KOPT-K1 (cell line): Measurements from ENCODE around the gene DCTD.

ENCODE experiments used
- H3K27ac ChIP-seq: fragments of 200-600 bp; sonication (generic); 2 replicates; pipeline ENCODE4 v1.5.1; 2016; ENCODE audit warnings: antibody characterized with exemption, mild to moderate bottlenecking, low read depth, low read length; ENCODE audit not compliant: poor library complexity, severe bottlenecking
- H3K36me3 ChIP-seq: fragments of 200-600 bp; sonication (generic); 2 replicates; pipeline ENCODE4 v1.5.1; 2017; ENCODE audit warnings: antibody characterized with exemption, mild to moderate bottlenecking, low read length, moderate library complexity; ENCODE audit not compliant: insufficient read depth
- H3K9me3 ChIP-seq: fragments of 200-600 bp; sonication (generic); 2 replicates; pipeline ENCODE4 v1.5.1; 2017; ENCODE audit warnings: antibody characterized with exemption, low read length, mild to moderate bottlenecking; ENCODE audit not compliant: insufficient read depth, poor library complexity, severe bottlenecking

Gene DCTD

GRCh38 chr4:182917182-182918043 lies at the start of gene DCTD:
TSS of gene DCTD (minus strand) at chr4:182917386. CDS start at chr4:182915568, 1,818 bp downstream.
- Histone ChIP-seq H3K27ac (peak within 1 kb of the TSS; percentile 85), H3K9me3 (no peaks in the 10 kb centered on the region), H3K36me3 (peaks cover 29% of the 10 kb centered on the region)

GRCh38 chr4:182960746-182961145 lies 43.6 kb upstream of the DCTD start:
- H3K9me3 ChIP-seq, result peaks cover 13% of the 10 kb centered on the region
- no peak overlapping the region for H3K27ac ChIP-seq

GRCh38 chr4:182960228-182960627 lies 43.0 kb upstream of the DCTD start:
- peaks cover 13% of the 10 kb centered on the region for H3K9me3 ChIP-seq
- no peaks in the 10 kb centered on the region for H3K36me3 ChIP-seq
- H3K27ac ChIP-seq, result no peak overlapping the region

More at GRCh38 chr4:182960746-182961145, 43.6 kb upstream of the DCTD start:
- H3K36me3 ChIP-seq, result no peaks in the 10 kb centered on the region

GRCh38 chr4:182955411-182955810 lies 38.2 kb upstream of the DCTD start:
- H3K36me3 ChIP-seq, result no peaks in the 10 kb centered on the region
- peaks cover 13% of the 10 kb centered on the region for H3K9me3 ChIP-seq
- H3K27ac ChIP-seq, result no peak overlapping the region

- Histone ChIP-seq H3K9me3 (no peaks in the 10 kb centered on the region), H3K27ac (no peak overlapping the region), H3K36me3 (no peaks in the 10 kb centered on the region)
Measured at GRCh38 chr4:182944484-182945213, 27.5 kb upstream of the DCTD start.

GRCh38 chr4:182939680-182940079 lies 22.5 kb upstream of the DCTD start:
- H3K27ac ChIP-seq, result no peak overlapping the region
- no peaks in the 10 kb centered on the region for H3K36me3 ChIP-seq
- no peaks in the 10 kb centered on the region for H3K9me3 ChIP-seq

GRCh38 chr4:182938205-182938645 lies 21.0 kb upstream of the DCTD start:
- H3K36me3 ChIP-seq, result no peaks in the 10 kb centered on the region
- no peak overlapping the region for H3K27ac ChIP-seq

GRCh38 chr4:182937268-182938204 lies 20.4 kb upstream of the DCTD start:
- H3K9me3 ChIP-seq, result no peaks in the 10 kb centered on the region
- H3K27ac ChIP-seq, result no peak overlapping the region
- H3K36me3 ChIP-seq, result no peaks in the 10 kb centered on the region

More at GRCh38 chr4:182938205-182938645, 21.0 kb upstream of the DCTD start:
- H3K9me3 ChIP-seq, result no peaks in the 10 kb centered on the region

GRCh38 chr4:182932651-182933050 lies 15.5 kb upstream of the DCTD start:
- Histone ChIP-seq H3K27ac (no peak overlapping the region), H3K9me3 (no peaks in the 10 kb centered on the region), H3K36me3 (no peaks in the 10 kb centered on the region)

- H3K9me3 ChIP-seq, result no peaks in the 10 kb centered on the region
- no peak overlapping the region for H3K27ac ChIP-seq
- no peaks in the 10 kb centered on the region for H3K36me3 ChIP-seq
Measured at GRCh38 chr4:182931691-182932345, 14.6 kb upstream of the DCTD start.

GRCh38 chr4:182930889-182931288 lies 13.7 kb upstream of the DCTD start:
- H3K9me3 ChIP-seq, result no peaks in the 10 kb centered on the region
- H3K36me3 ChIP-seq, result no peaks in the 10 kb centered on the region
- H3K27ac ChIP-seq, result no peak overlapping the region

- Histone ChIP-seq H3K9me3 (no peaks in the 10 kb centered on the region), H3K27ac (no peak overlapping the region), H3K36me3 (no peaks in the 10 kb centered on the region)
Measured at GRCh38 chr4:182929296-182929695, 12.1 kb upstream of the DCTD start.

GRCh38 chr4:182928061-182928460 lies 10.9 kb upstream of the DCTD start:
- H3K36me3 ChIP-seq, result no peaks in the 10 kb centered on the region
- H3K9me3 ChIP-seq, result no peaks in the 10 kb centered on the region
- H3K27ac ChIP-seq, result no peak overlapping the region

- Histone ChIP-seq H3K36me3 (no peaks in the 10 kb centered on the region), H3K27ac (no peak overlapping the region)
Measured at GRCh38 chr4:182927505-182927904, 10.3 kb upstream of the DCTD start.

More at GRCh38 chr4:182927505-182927904, 10.3 kb upstream of the DCTD start:
- H3K9me3 ChIP-seq, result no peaks in the 10 kb centered on the region
